ENCODE data around the gene MVB12B. TPM values are rescaled to one million over a fixed set of nuclear protein-coding genes. Genes with fewer than 3 reads are reported as not detected.

The MVB12B gene
- total and polyA plus RNA-seq, 2 of the 8 experiments (the other 6 are each of a cell fraction or from before 2014, with no cell fraction given) = 2.6 to 5.0 TPM

DNA sequence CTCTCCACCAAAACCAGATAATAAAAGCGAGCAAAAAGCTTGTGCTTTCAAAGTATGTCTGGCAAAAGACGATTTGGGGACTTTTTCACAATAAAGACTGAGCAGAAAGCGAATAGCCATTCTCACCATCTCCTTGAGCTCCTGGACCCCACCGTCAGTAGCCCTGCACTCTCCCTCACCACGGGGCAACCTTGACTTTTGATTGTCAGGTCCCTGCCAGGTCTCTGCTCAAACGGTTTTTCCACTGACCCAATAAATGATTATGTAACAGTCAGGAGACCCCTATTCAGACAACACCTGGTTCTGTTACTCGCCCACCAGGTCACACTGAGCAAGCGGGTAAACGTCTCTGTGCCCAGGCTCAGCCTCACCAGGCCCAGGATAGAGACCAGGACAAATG lies 131.3 kb downstream of the MVB12B start:
- ChIA-PET CTCF (ENCODE audit: partially characterized antibody) (interaction anchor here (1.2 to 2.1 kb wide), 3 partner anchors 12 to 39 kb away, joined by 3 to 7 read pairs (median 3); no protein-coding TSS in a partner anchor), POLR2A (ENCODE audit: partially characterized antibody) (no interaction called here)
- no peaks in the 10 kb centered on the region for H3K36me3 ChIP-seq (ENCODE audit: control insufficient read depth in 2 of 4, insufficient read depth in 4 of 4, low read length in 3 of 4)
- no peak overlapping the region for H3K27ac ChIP-seq (ENCODE audit: low read depth, low read length)
- no peaks in the 10 kb centered on the region for H3K23me2 ChIP-seq (ENCODE audit: low read depth, low read length)
- H3K79me1 ChIP-seq (ENCODE audit: low read depth, low read length) = no peaks in the 10 kb centered on the region
- H3K18ac ChIP-seq (ENCODE audit: extremely low read depth, low read length) = no peak overlapping the region
- peaks cover 0 to 4% (median 0%) of the 10 kb centered on the region in 4 experiments; a peak in 1 of 7 replicates for H3K4me1 ChIP-seq (replicated peaks in 1 of 4; ENCODE audit: control insufficient read depth in 3 of 4, insufficient read depth in 4 of 4, low read length in 3 of 4)
- H2BK120ac ChIP-seq (replicated peaks; ENCODE audit: low read depth, low read length) = no peak overlapping the region
- peaks cover 0 to 2% of the 10 kb centered on the region in 2 experiments for H4K20me1 ChIP-seq (replicated peaks in 1 of 2; ENCODE audit: control insufficient read depth in 1 of 2, insufficient read depth in 2 of 2, low read length in 2 of 2)
- no peak overlapping the region for H3K56ac ChIP-seq (replicated peaks; ENCODE audit: insufficient read length, low read depth, low read length)
- no peak overlapping the region for H2BK20ac ChIP-seq (ENCODE audit: low read length)
- H3K23ac ChIP-seq (ENCODE audit: insufficient read length) = no peak overlapping the region
- H3K4me2 ChIP-seq (ENCODE audit: insufficient read depth in 1 of 2, low read depth in 2 of 2, low read length in 2 of 2) = no peak overlapping the region
- no peak overlapping the region for H3K4ac ChIP-seq (replicated peaks; ENCODE audit: insufficient read length, low read depth, low read length)
- H2BK12ac ChIP-seq (ENCODE audit: low read depth, low read length) = no peak overlapping the region
- H2BK15ac ChIP-seq (ENCODE audit: low read length) = no peak overlapping the region
- no peaks in the 10 kb centered on the region for H3K9me3 ChIP-seq (ENCODE audit: insufficient read depth in 2 of 2, low read depth in 1 of 2, low read length in 1 of 2)
- WGBS, 2 experiments (ENCODE audit: extremely low coverage in 1 of 2, insufficient coverage in 1 of 2, insufficient read length in 1 of 2, insufficient replicate concordance in 2 of 2, low coverage in 1 of 2, low lambda C conversion rate in 2 of 2, missing lambda C conversion rate in 1 of 2) = 88% methylated on average over 9 of the region's 9 CpGs; no CpG with 5 or more reads in 1 of the 2 experiments
- no peak overlapping the region for H2BK5ac ChIP-seq (ENCODE audit: low read depth, low read length)
- no peak overlapping the region for H4K5ac ChIP-seq (ENCODE audit: insufficient read length, low read depth, low read length)
- H4K8ac ChIP-seq (ENCODE audit: extremely low read depth, insufficient read depth, low read length) = no peak overlapping the region
- H3K4me3 ChIP-seq (ENCODE audit: extremely low read depth in 1 of 4, insufficient read depth in 2 of 4, low read depth in 3 of 4, low read length in 4 of 4) = no peak overlapping the region
- H3K14ac ChIP-seq (ENCODE audit: insufficient read length) = no peak overlapping the region
- no peak overlapping the region for H2AFZ ChIP-seq (ENCODE audit: low read length)
- FAIRE-seq (no peak), DNase-seq (ENCODE audit: low read depth in 1 of 2, low spot score in 2 of 2) (no peak)
- H3K9ac ChIP-seq (replicated peaks in 1 of 4; ENCODE audit: extremely low read depth in 1 of 4, low read depth in 3 of 4, low read length in 3 of 4) = no peak overlapping the region
- no peak overlapping the region for H4K91ac ChIP-seq (replicated peaks; ENCODE audit: insufficient read length, low read length)
- no peaks in the 10 kb centered on the region for H3K27me3 ChIP-seq (replicated peaks in 1 of 4; ENCODE audit: control insufficient read depth in 3 of 4, extremely low read depth in 1 of 4, insufficient read depth in 3 of 4, low read length in 3 of 4)
- H3K79me2 ChIP-seq (ENCODE audit: control insufficient read depth in 1 of 2, insufficient read depth in 2 of 2, low read length in 2 of 2) = no peaks in the 10 kb centered on the region
- no peak overlapping the region for H2AK5ac ChIP-seq (ENCODE audit: low read depth, low read length)
- TF ChIP-seq FOSL1 (IDR thresholded peaks at IDR 0.05; ENCODE audit: insufficient read depth, low read depth, low read length) (no peak), EGR1 (IDR thresholded peaks at IDR 0.05; ENCODE audit: borderline replicate concordance, low read depth, low read length) (no peak), SAP30 (IDR thresholded peaks at IDR 0.05; ENCODE audit: insufficient read depth, insufficient replicate concordance, low read length) (no peak), USF2 (IDR thresholded peaks at IDR 0.05; ENCODE audit: low read length) (no peak), PHF8 (conservative IDR thresholded peaks at IDR 0.05; ENCODE audit: low read depth, low read length) (no peak), SP1 (IDR thresholded peaks at IDR 0.05; ENCODE audit: low read depth, low read length) (no peak), RBBP5 (IDR thresholded peaks at IDR 0.05; ENCODE audit: borderline replicate concordance, low read depth, low read length) (no peak), BCL11A (IDR thresholded peaks at IDR 0.05; ENCODE audit: low read depth in 2 of 2, low read length in 2 of 2) (no peak), SIRT6 (IDR thresholded peaks at IDR 0.05; ENCODE audit: low read length) (no peak)
- TF ChIP-seq, protein P1, sequence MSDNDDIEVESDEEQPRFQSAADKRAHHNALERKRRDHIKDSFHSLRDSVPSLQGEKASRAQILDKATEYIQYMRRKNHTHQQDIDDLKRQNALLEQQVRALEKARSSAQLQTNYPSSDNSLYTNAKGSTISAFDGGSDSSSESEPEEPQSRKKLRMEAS (IDR thresholded peaks at IDR 0.05) = no peak
- TF ChIP-seq, protein P2, sequence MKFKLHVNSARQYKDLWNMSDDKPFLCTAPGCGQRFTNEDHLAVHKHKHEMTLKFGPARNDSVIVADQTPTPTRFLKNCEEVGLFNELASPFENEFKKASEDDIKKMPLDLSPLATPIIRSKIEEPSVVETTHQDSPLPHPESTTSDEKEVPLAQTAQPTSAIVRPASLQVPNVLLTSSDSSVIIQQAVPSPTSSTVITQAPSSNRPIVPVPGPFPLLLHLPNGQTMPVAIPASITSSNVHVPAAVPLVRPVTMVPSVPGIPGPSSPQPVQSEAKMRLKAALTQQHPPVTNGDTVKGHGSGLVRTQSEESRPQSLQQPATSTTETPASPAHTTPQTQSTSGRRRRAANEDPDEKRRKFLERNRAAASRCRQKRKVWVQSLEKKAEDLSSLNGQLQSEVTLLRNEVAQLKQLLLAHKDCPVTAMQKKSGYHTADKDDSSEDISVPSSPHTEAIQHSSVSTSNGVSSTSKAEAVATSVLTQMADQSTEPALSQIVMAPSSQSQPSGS (IDR thresholded peaks at IDR 0.05; ENCODE audit: low read length) = no peak
